Measurements from ENCODE around the gene DENND2A. TPM values are rescaled to one million over a fixed set of nuclear protein-coding genes. Genes with fewer than 3 reads are reported as not detected.

The DENND2A gene
- total RNA-seq, 1 experiment from 2014 or later, result 0.49 TPM

- Histone ChIP-seq H3K36me3 (ENCODE audit: insufficient read depth, low read length, poor library complexity, severe bottlenecking) (no peaks in the 10 kb centered on the region), H3K4me1 (ENCODE audit: insufficient read depth, low read length, poor library complexity, severe bottlenecking) (peaks cover 4% of the 10 kb centered on the region), H3K4me3 (ENCODE audit: low read depth, low read length, poor library complexity, severe bottlenecking) (no peak overlapping the region), H3K27me3 (replicated peaks; ENCODE audit: insufficient read depth, low read depth, low read length, poor library complexity) (no peaks in the 10 kb centered on the region), H3K9me3 (ENCODE audit: low read depth, low read length, poor library complexity, severe bottlenecking) (no peaks in the 10 kb centered on the region), H3K27ac (ENCODE audit: low read depth, low read length, poor library complexity, severe bottlenecking) (no peak overlapping the region)
- DNase-seq (ENCODE audit: low spot score), result no peak
- BruUV-seq (replicated peaks), result no TSS peak
- POLR2A ChIA-PET (ENCODE audit: low non-redundant PET), result no interaction called here
- TF ChIP-seq CTCF (conservative IDR thresholded peaks at IDR 0.05; ENCODE audit: low read depth, low read length) (no peak), EZH2 (IDR thresholded peaks at IDR 0.05; ENCODE audit: borderline replicate concordance, low read depth, low read length, poor library complexity, severe bottlenecking) (no peak)
- intact Hi-C loops (cut with micrococcal nuclease; ENCODE audit: unreplicated experiment), result no loop called here
- CTCF ChIA-PET, result no interaction called here
Measured at GRCh38 chr7:140489026-140489359, 151.6 kb downstream of the DENND2A start.

- Histone ChIP-seq H3K4me1 (ENCODE audit: insufficient read depth, low read length, poor library complexity, severe bottlenecking) (peaks cover 4% of the 10 kb centered on the region), H3K36me3 (ENCODE audit: insufficient read depth, low read length, poor library complexity, severe bottlenecking) (no peaks in the 10 kb centered on the region), H3K9me3 (ENCODE audit: low read depth, low read length, poor library complexity, severe bottlenecking) (no peaks in the 10 kb centered on the region), H3K27ac (ENCODE audit: low read depth, low read length, poor library complexity, severe bottlenecking) (no peak overlapping the region), H3K27me3 (replicated peaks; ENCODE audit: insufficient read depth, low read depth, low read length, poor library complexity) (no peaks in the 10 kb centered on the region), H3K4me3 (ENCODE audit: low read depth, low read length, poor library complexity, severe bottlenecking) (no peak overlapping the region)
- TF ChIP-seq EZH2 (IDR thresholded peaks at IDR 0.05; ENCODE audit: borderline replicate concordance, low read depth, low read length, poor library complexity, severe bottlenecking), result no peak
- TF ChIP-seq CTCF (conservative IDR thresholded peaks at IDR 0.05; ENCODE audit: low read depth, low read length), result no peak
- intact Hi-C loops (cut with micrococcal nuclease; ENCODE audit: unreplicated experiment), result no loop called here
- POLR2A ChIA-PET (ENCODE audit: low non-redundant PET), result no interaction called here
- BruUV-seq (replicated peaks), result no TSS peak
- DNase-seq (ENCODE audit: low spot score), result no peak
- CTCF ChIA-PET, result interaction anchor here (0.6 kb wide), 1 partner anchor 155 kb away, joined by 15 read pairs; the partner anchor contains the start of gene DENND2A
Measured at GRCh38 chr7:140485500-140486265, 154.9 kb downstream of the DENND2A start.

GRCh38 chr7:140484951-140485499 is 155.6 kb downstream of the DENND2A start:
- Histone ChIP-seq H3K4me3 (ENCODE audit: low read depth, low read length, poor library complexity, severe bottlenecking) (no peak overlapping the region), H3K36me3 (ENCODE audit: insufficient read depth, low read length, poor library complexity, severe bottlenecking) (no peaks in the 10 kb centered on the region), H3K27ac (ENCODE audit: low read depth, low read length, poor library complexity, severe bottlenecking) (no peak overlapping the region), H3K27me3 (replicated peaks; ENCODE audit: insufficient read depth, low read depth, low read length, poor library complexity) (no peaks in the 10 kb centered on the region), H3K9me3 (ENCODE audit: low read depth, low read length, poor library complexity, severe bottlenecking) (no peaks in the 10 kb centered on the region), H3K4me1 (ENCODE audit: insufficient read depth, low read length, poor library complexity, severe bottlenecking) (peaks cover 4% of the 10 kb centered on the region)
- CTCF ChIA-PET, result no interaction called here
- TF ChIP-seq CTCF (conservative IDR thresholded peaks at IDR 0.05; ENCODE audit: low read depth, low read length) (no peak), EZH2 (IDR thresholded peaks at IDR 0.05; ENCODE audit: borderline replicate concordance, low read depth, low read length, poor library complexity, severe bottlenecking) (no peak)
- POLR2A ChIA-PET (ENCODE audit: low non-redundant PET), result no interaction called here
- no TSS peak for BruUV-seq (replicated peaks)
- intact Hi-C loops (cut with micrococcal nuclease; ENCODE audit: unreplicated experiment), result no loop called here
- no peak for DNase-seq (ENCODE audit: low spot score)
